Mesodermal cell (in vitro differentiated cells): ENCODE measurements around the gene EXOC2.
"Not testable (repeated sequence)": the region's sequence is repeated elsewhere in the genome, so short reads cannot be mapped to it uniquely, and the experiment has no call there.

ENCODE experiments used
- H3K27ac ChIP-seq: 2 replicates; pipeline ENCODE4 v1.7.0; 2013; ENCODE audit warnings: mild to moderate bottlenecking, low read depth, low read length, moderate library complexity; ENCODE audit not compliant: severe bottlenecking
- H3K36me3 ChIP-seq: 2 replicates; pipeline ENCODE4 v1.7.1; 2013; ENCODE audit warnings: mild to moderate bottlenecking, low read length, moderate library complexity; ENCODE audit not compliant: control insufficient read depth, insufficient read depth
- H3K4me1 ChIP-seq: one replicate; pipeline ENCODE4 v1.7.1; 2013; ENCODE audit warnings: mild to moderate bottlenecking, low read length; ENCODE audit not compliant: insufficient read depth, control insufficient read depth, poor library complexity, severe bottlenecking
- H3K4me3 ChIP-seq: 2 replicates; pipeline ENCODE4 v1.7.0; 2013; ENCODE audit warnings: low read length, control low read depth, mild to moderate bottlenecking; ENCODE audit not compliant: insufficient read depth, poor library complexity, severe bottlenecking; ENCODE audit errors: extremely low read depth
- H3K9me3 ChIP-seq: 2 replicates; pipeline ENCODE4 v1.7.1; 2013; ENCODE audit warnings: mild to moderate bottlenecking, low read length, moderate library complexity; ENCODE audit not compliant: control insufficient read depth
- WGBS, 2 experiments: methylation state at CpG; one replicate each; pipeline ENCODE4 v1.1.5; 2013; ENCODE audit warnings: missing lambda C conversion rate in 2 of 2; ENCODE audit not compliant: insufficient coverage in 2 of 2; 5-methylcytosine and 5-hydroxymethylcytosine counted together

EXOC2 gene

GRCh38 chr6:694431-695126, 1.6 kb upstream of the EXOC2 start:
- peaks cover 10% of the 10 kb centered on the region for H3K36me3 ChIP-seq
- WGBS, 2 experiments: 96 to 98% methylated on average over 7 to 39 of the region's 40 CpGs

DNA sequence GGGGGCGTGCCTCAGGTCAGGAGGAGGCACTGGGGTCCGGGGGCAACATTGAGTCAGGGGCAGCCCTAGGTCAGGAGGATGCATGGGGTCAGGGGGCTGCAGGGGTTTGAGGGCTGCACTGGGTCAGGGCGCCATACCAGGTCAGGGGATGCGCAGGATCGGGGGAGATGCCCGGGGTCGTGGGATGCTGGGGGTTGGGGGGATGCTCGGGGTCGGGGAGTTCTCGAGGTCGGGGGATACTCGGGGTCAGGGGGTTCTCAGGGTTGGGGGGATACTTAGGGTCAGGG, 727 bp upstream of the EXOC2 start:
- H3K27ac ChIP-seq: no peak overlapping the region
- no peaks in the 10 kb centered on the region for H3K4me1 ChIP-seq
- H3K4me3 ChIP-seq: peak overlapping the region; percentile 73
- peaks cover 14% of the 10 kb centered on the region for H3K36me3 ChIP-seq
- H3K9me3 ChIP-seq: no peaks in the 10 kb centered on the region
- WGBS, 2 experiments: 94 to 96% methylated on average over 2 to 5 of the region's 12 CpGs

More at GRCh38 chr6:694431-695126, 1.6 kb upstream of the EXOC2 start:
- not testable (repeated sequence) for H3K4me1 ChIP-seq, H3K27ac ChIP-seq, H3K9me3 ChIP-seq, H3K4me3 ChIP-seq

DNA sequence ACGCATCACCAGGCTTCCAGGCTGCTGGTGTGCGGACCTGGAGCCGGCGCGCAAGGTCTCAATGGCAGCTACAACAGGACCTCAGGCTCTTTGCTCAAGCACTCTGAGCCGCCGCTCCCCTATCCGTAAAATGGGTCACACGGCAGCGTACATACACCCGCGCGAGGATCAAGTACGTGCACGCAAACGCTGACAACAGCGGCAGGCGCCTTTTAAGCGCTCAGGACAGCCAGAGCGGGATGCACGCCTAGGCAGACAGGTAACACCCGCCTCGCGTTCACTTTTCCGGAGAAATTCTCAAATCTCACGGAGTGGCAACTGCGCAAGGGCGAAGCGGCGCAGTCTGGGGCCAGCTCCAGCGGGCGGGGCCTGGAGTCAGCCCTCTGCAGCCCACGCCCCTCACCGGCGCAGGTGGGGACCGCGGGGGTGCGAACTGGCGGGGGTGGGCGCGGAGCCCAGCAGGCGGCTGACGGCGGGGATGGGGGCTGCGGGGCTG, 535 bp downstream of the EXOC2 start:
- 1 to 2% methylated on average over 24 to 30 of the region's 45 CpGs for WGBS, 2 experiments
- no peak overlapping the region for H3K27ac ChIP-seq
- H3K9me3 ChIP-seq: no peaks in the 10 kb centered on the region
- H3K36me3 ChIP-seq: peaks cover 14% of the 10 kb centered on the region
- peak overlapping the region; percentile 73 for H3K4me3 ChIP-seq
- no peaks in the 10 kb centered on the region for H3K4me1 ChIP-seq

DNA sequence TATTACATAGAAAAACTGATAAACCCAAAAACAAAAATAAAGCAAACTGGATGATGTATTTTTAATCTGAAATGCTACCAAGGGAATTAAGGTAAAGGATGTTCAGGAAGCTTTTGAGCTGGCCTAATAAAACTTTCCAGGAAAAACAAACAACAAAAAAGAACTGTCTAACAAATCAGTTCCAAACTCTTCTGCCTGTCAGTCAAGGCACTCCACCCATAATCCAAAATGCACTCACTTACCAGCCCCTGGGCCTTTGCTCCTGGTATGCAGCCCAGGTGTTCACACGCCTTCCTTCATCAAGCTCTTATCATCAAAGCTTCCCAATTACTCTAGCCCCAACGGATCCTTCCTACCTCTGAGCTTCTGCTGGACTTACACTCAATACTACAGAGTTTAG, 3.7 kb downstream of the EXOC2 start:
- Histone ChIP-seq H3K9me3 (no peaks in the 10 kb centered on the region), H3K4me3 (no peak overlapping the region), H3K4me1 (peaks cover 4% of the 10 kb centered on the region), H3K36me3 (peaks cover 14% of the 10 kb centered on the region), H3K27ac (no peak overlapping the region)
- WGBS, 2 experiments: 100% methylated on average over 1 of the region's 2 CpGs; no CpG with 5 or more reads in 1 of the 2 experiments

DNA sequence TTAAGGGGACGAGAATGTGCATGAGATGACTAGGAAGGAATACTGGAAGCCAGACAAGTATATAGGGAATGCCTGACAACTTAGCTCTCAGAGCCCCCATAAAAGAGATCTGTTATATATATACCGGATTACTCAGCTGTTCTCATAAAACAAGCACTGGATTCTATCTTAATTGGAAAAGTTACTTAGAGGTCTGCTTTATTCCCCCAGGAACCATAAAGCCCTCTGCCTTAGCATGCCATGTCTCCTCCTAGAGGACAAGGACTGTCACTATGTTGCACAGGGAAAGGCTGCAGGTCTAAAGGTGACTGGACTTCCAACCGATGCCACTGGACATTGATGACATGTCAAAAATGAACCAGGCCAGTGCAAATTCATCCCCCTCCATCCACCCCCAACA, 6.4 kb downstream of the EXOC2 start:
- Histone ChIP-seq H3K4me3 (no peak overlapping the region), H3K4me1 (peaks cover 22% of the 10 kb centered on the region), H3K36me3 (peaks cover 14% of the 10 kb centered on the region), H3K27ac (no peak overlapping the region), H3K9me3 (no peaks in the 10 kb centered on the region)
- WGBS, 2 experiments: 100% methylated on average over 1 of the region's 3 CpGs; no CpG with 5 or more reads in 1 of the 2 experiments

GRCh38 chr6:684831-685636, 7.9 kb downstream of the EXOC2 start:
- WGBS, 2 experiments: 77 to 80% methylated on average over 4 to 5 of the region's 6 CpGs
- Histone ChIP-seq H3K9me3 (no peaks in the 10 kb centered on the region), H3K36me3 (peaks cover 8% of the 10 kb centered on the region), H3K4me1 (peaks cover 35% of the 10 kb centered on the region), H3K27ac (peak overlapping the region; percentile 37), H3K4me3 (no peak overlapping the region)

- Histone ChIP-seq H3K9me3 (no peaks in the 10 kb centered on the region), H3K27ac (peak overlapping the region; percentile 88), H3K36me3 (no peaks in the 10 kb centered on the region), H3K4me3 (peak overlapping the region; percentile 18), H3K4me1 (peaks cover 35% of the 10 kb centered on the region)
- WGBS, 2 experiments: 4 to 9% methylated on average over 9 of the region's 15 CpGs
Measured at GRCh38 chr6:683742-684440, 9.0 kb downstream of the EXOC2 start.

GRCh38 chr6:680666-681340, 12.1 kb downstream of the EXOC2 start:
- WGBS, 2 experiments: 58 to 83% methylated on average over 1 to 2 of the region's 5 CpGs
- Histone ChIP-seq H3K27ac (no peak overlapping the region), H3K9me3 (no peaks in the 10 kb centered on the region), H3K36me3 (no peaks in the 10 kb centered on the region), H3K4me1 (peaks cover 35% of the 10 kb centered on the region), H3K4me3 (no peak overlapping the region)

GRCh38 chr6:680251-680650, 12.7 kb downstream of the EXOC2 start:
- Histone ChIP-seq H3K9me3 (no peaks in the 10 kb centered on the region), H3K27ac (no peak overlapping the region), H3K4me1 (peaks cover 36% of the 10 kb centered on the region), H3K4me3 (no peak overlapping the region), H3K36me3 (no peaks in the 10 kb centered on the region)
- 33% methylated on average over 1 of the region's 2 CpGs; no CpG with 5 or more reads in 1 of the 2 experiments for WGBS, 2 experiments

DNA sequence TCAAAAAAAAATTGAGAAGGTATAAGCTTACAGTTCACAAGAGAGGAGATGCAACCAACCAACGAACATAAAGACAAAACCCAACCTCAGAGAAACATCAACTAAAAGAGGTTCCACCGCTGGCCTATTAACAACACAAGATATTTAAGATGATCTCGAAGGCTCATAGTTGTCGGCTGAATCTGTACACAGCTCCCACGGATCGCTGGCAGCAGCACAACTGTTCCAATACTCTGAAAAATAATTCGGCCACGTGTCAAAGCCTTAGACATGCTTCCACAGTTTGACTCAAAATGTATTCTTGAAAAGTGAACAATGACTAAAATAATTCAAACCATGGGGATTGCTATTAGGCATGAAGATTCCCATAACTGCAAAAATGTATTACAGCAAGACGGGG, 13.7 kb downstream of the EXOC2 start:
- H3K4me3 ChIP-seq: no peak overlapping the region
- H3K9me3 ChIP-seq: no peaks in the 10 kb centered on the region
- no peak overlapping the region for H3K27ac ChIP-seq
- H3K36me3 ChIP-seq: no peaks in the 10 kb centered on the region
- H3K4me1 ChIP-seq: peaks cover 37% of the 10 kb centered on the region
- WGBS, 2 experiments: 82 to 89% methylated on average over 6 to 7 of the region's 9 CpGs
